GM12878 (cell line): ENCODE data around the gene HEXIM2. TPM values are rescaled to one million over a fixed set of nuclear protein-coding genes. Genes with fewer than 3 reads are reported as not detected.

Experiments used
- CBX3 ChIP-seq: fragments of 200-600 bp; sonication (generic); IDR thresholded peaks from 2 replicates; pipeline ENCODE4 v1.6.1; 2016; ENCODE audit warnings: low read depth, borderline replicate concordance
- HCFC1 ChIP-seq: fragments of 150-350 bp; IDR thresholded peaks from 2 replicates; pipeline ENCODE4 v1.6.1; 2014; ENCODE audit warnings: low read length
- IKZF1 ChIP-seq: fragments of 450-650 bp; conservative IDR thresholded peaks from 2 replicates; pipeline ENCODE4 v1.6.1; 2017; ENCODE audit warnings: antibody characterized with exemption, mild to moderate bottlenecking
- IRF4 ChIP-seq: IDR thresholded peaks from 2 replicates; pipeline ENCODE4 v1.6.1; 2011; ENCODE audit warnings: low read depth, low read length
- JUND ChIP-seq: IDR thresholded peaks from 2 replicates; pipeline ENCODE4 v1.6.1; 2012; ENCODE audit warnings: low read depth, mild to moderate bottlenecking, low read length, improper control_type of control experiment, moderate library complexity
- PAX8 ChIP-seq: fragments of 450-650 bp; IDR thresholded peaks from 2 replicates; pipeline ENCODE4 v1.6.1; 2017; ENCODE audit warnings: mild to moderate bottlenecking, moderate library complexity
- SIX5 ChIP-seq: IDR thresholded peaks from 2 replicates; pipeline ENCODE4 v1.6.1; 2011; ENCODE audit warnings: mild to moderate bottlenecking, low read depth, low read length, moderate library complexity; ENCODE audit not compliant: severe bottlenecking
- SPI1 ChIP-seq: IDR thresholded peaks from 2 replicates; pipeline ENCODE4 v1.6.1; 2011; ENCODE audit warnings: low read depth, mild to moderate bottlenecking, low read length, moderate library complexity, borderline replicate concordance; ENCODE audit not compliant: insufficient read depth
- SREBF1 ChIP-seq: IDR thresholded peaks from 2 replicates; pipeline ENCODE4 v1.6.1; 2012; ENCODE audit warnings: mild to moderate bottlenecking, low read length
- SREBF2 ChIP-seq: IDR thresholded peaks from 2 replicates; pipeline ENCODE4 v1.6.1; 2012; ENCODE audit warnings: mild to moderate bottlenecking, low read length
- TARDBP ChIP-seq: IDR thresholded peaks from 2 replicates; pipeline ENCODE4 v1.6.1; 2016; ENCODE audit warnings: borderline replicate concordance
- ZNF274 ChIP-seq: IDR thresholded peaks from one replicate; pipeline ENCODE4 v1.8.0; 2011; ENCODE audit not compliant: insufficient read length, insufficient read depth
- ZNF622 ChIP-seq: fragments of 450-650 bp; IDR thresholded peaks from 2 replicates; pipeline ENCODE4 v1.6.1; 2017; ENCODE audit warnings: mild to moderate bottlenecking, inconsistent platforms
- polyA plus RNA-seq, 11 experiments: library from polyadenylated mRNA; depleted of rRNA in 4 of 11; unstranded in 6 of 11; stranded (reverse) in 5 of 11; fragments of >200 nt; fragmentation: Nextera tagmentation in 4 of 11; fragmentation: Illumina TruSeq in 1 of 11; extraction: Ambion mirVana in 4 of 11; extraction: Trizol in 1 of 11; gene quantifications; 1 replicate in 1 of 11; 2 replicates in 10 of 11; pipeline versions ENCODE4 v1.2.1 to v1.2.3, GENCODE V29; 2011 to 2016; ENCODE audit warnings: inconsistent platforms in 2 of 11, missing spikeins in 2 of 11, low read depth in 1 of 11
- total RNA-seq, 4 experiments: library from RNA; depleted of rRNA in 3 of 4; stranded (reverse); fragments of >200 nt in 3 of 4; fragmentation: Illumina TruSeq in 1 of 4; extraction: Trizol in 1 of 4; gene quantifications; 2 replicates each; pipeline versions ENCODE4 v1.2.1 to v1.2.3, GENCODE V29; 2013 to 2021
- TF ChIP-seq, protein P1 (sequence below): IDR thresholded peaks from 2 replicates; pipeline ENCODE4 v1.6.1; 2012; ENCODE audit warnings: low read length, inconsistent platforms
- TF ChIP-seq, protein P2 (sequence below): fragments of 450-650 bp; IDR thresholded peaks from 2 replicates; pipeline ENCODE4 v1.6.1; 2016; ENCODE audit warnings: mild to moderate bottlenecking
- TF ChIP-seq, protein P3 (sequence below): fragments of 450-650 bp; IDR thresholded peaks from 2 replicates; pipeline ENCODE4 v1.6.1; 2017; ENCODE audit warnings: mild to moderate bottlenecking, moderate library complexity
- TF ChIP-seq, protein P4 (sequence below): fragments of 450-650 bp; IDR thresholded peaks from 2 replicates; pipeline ENCODE4 v1.6.1; 2016; ENCODE audit warnings: mild to moderate bottlenecking
- TF ChIP-seq, protein P5 (sequence below): IDR thresholded peaks from 2 replicates; pipeline ENCODE4 v1.6.1; 2011; ENCODE audit warnings: borderline replicate concordance, low read depth, mild to moderate bottlenecking, moderate library complexity, low read length; ENCODE audit not compliant: insufficient read depth, poor library complexity, severe bottlenecking

The HEXIM2 gene
- total and polyA plus RNA-seq, 10 of the 15 experiments (the other 5 are each of a cell fraction or from before 2014, with no cell fraction given): 0.10 to 10.3 (median 6.4) TPM

DNA sequence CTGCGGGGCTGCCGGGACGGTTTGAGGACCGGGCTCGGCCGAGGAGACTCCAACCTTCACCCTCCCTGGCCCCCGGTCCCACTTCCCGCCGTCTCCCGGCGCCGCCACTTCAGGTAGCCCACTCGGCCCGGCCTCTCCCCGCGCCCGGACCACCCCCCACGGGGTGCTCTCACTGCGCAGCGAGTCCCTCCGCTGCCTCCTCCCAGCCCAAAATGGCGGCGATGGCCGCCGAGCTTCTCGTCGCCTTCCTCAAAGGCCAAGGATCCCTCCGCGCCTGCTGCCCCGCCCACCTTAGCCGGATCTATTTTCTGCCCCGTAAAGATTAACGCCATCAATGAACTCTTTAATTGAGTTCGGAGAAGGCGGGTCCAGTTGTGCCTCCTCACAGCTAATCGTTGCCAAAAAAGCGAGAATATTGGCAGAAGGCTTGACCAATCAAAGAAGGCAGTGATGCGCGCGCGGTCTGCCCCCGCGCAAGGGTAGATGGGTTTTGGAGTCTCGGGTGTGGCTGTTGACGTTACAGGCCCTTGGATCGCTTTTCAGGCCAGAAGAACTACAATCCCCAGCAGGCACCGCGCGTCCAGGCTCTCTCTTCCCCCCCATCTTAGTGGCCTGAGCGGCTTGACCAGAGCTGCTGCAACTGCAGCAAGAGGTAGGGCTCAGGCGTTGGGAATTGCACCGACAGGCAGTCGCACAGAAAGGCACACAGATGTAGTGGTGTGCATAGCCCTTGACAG, at the start of gene HEXIM2 (continued):
- peak; percentile 78 for TF ChIP-seq TARDBP
- no peak for TF ChIP-seq CBX3
- no peak for TF ChIP-seq ZNF274
- TF ChIP-seq HCFC1: peak; percentile 95
- peak; percentile 90 for TF ChIP-seq PAX8
- TF ChIP-seq IRF4: peak; percentile 63
- TF ChIP-seq, protein P1, sequence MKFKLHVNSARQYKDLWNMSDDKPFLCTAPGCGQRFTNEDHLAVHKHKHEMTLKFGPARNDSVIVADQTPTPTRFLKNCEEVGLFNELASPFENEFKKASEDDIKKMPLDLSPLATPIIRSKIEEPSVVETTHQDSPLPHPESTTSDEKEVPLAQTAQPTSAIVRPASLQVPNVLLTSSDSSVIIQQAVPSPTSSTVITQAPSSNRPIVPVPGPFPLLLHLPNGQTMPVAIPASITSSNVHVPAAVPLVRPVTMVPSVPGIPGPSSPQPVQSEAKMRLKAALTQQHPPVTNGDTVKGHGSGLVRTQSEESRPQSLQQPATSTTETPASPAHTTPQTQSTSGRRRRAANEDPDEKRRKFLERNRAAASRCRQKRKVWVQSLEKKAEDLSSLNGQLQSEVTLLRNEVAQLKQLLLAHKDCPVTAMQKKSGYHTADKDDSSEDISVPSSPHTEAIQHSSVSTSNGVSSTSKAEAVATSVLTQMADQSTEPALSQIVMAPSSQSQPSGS: no peak
- no peak for TF ChIP-seq SREBF2
- TF ChIP-seq, protein P2, sequence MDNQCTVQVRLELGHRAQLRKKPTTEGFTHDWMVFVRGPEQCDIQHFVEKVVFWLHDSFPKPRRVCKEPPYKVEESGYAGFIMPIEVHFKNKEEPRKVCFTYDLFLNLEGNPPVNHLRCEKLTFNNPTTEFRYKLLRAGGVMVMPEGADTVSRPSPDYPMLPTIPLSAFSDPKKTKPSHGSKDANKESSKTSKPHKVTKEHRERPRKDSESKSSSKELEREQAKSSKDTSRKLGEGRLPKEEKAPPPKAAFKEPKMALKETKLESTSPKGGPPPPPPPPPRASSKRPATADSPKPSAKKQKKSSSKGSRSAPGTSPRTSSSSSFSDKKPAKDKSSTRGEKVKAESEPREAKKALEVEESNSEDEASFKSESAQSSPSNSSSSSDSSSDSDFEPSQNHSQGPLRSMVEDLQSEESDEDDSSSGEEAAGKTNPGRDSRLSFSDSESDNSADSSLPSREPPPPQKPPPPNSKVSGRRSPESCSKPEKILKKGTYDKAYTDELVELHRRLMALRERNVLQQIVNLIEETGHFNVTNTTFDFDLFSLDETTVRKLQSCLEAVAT: peak; percentile 86
- peak; percentile 97 for TF ChIP-seq IKZF1
- TF ChIP-seq SREBF1: peak; percentile 72
- peak; percentile 94 for TF ChIP-seq SIX5
- TF ChIP-seq, protein P3, sequence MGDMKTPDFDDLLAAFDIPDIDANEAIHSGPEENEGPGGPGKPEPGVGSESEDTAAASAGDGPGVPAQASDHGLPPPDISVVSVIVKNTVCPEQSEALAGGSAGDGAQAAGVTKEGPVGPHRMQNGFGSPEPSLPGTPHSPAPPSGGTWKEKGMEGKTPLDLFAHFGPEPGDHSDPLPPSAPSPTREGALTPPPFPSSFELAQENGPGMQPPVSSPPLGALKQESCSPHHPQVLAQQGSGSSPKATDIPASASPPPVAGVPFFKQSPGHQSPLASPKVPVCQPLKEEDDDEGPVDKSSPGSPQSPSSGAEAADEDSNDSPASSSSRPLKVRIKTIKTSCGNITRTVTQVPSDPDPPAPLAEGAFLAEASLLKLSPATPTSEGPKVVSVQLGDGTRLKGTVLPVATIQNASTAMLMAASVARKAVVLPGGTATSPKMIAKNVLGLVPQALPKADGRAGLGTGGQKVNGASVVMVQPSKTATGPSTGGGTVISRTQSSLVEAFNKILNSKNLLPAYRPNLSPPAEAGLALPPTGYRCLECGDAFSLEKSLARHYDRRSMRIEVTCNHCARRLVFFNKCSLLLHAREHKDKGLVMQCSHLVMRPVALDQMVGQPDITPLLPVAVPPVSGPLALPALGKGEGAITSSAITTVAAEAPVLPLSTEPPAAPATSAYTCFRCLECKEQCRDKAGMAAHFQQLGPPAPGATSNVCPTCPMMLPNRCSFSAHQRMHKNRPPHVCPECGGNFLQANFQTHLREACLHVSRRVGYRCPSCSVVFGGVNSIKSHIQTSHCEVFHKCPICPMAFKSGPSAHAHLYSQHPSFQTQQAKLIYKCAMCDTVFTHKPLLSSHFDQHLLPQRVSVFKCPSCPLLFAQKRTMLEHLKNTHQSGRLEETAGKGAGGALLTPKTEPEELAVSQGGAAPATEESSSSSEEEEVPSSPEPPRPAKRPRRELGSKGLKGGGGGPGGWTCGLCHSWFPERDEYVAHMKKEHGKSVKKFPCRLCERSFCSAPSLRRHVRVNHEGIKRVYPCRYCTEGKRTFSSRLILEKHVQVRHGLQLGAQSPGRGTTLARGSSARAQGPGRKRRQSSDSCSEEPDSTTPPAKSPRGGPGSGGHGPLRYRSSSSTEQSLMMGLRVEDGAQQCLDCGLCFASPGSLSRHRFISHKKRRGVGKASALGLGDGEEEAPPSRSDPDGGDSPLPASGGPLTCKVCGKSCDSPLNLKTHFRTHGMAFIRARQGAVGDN: no peak
- TF ChIP-seq JUND: peak; percentile 39; the same call in 1 of the 2 replicates
- TF ChIP-seq ZNF622: no peak
- no peak for TF ChIP-seq SPI1
- TF ChIP-seq, protein P4, sequence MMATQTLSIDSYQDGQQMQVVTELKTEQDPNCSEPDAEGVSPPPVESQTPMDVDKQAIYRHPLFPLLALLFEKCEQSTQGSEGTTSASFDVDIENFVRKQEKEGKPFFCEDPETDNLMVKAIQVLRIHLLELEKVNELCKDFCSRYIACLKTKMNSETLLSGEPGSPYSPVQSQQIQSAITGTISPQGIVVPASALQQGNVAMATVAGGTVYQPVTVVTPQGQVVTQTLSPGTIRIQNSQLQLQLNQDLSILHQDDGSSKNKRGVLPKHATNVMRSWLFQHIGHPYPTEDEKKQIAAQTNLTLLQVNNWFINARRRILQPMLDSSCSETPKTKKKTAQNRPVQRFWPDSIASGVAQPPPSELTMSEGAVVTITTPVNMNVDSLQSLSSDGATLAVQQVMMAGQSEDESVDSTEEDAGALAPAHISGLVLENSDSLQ: peak; percentile 99
- TF ChIP-seq, protein P5, sequence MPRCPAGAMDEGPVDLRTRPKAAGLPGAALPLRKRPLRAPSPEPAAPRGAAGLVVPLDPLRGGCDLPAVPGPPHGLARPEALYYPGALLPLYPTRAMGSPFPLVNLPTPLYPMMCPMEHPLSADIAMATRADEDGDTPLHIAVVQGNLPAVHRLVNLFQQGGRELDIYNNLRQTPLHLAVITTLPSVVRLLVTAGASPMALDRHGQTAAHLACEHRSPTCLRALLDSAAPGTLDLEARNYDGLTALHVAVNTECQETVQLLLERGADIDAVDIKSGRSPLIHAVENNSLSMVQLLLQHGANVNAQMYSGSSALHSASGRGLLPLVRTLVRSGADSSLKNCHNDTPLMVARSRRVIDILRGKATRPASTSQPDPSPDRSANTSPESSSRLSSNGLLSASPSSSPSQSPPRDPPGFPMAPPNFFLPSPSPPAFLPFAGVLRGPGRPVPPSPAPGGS: no peak
